HK-2 (cell line): ENCODE measurements around the gene CHCHD5.
"Not testable (repeated sequence)": the region's sequence is repeated elsewhere in the genome, so short reads cannot be mapped to it uniquely, and the experiment has no call there.

Experiments used
- DNase-seq: peaks from one replicate; pipeline ENCODE4 v3.0.0-alpha.2; 2018; ENCODE audit not compliant: unreplicated experiment

CHCHD5 gene

GRCh38 chr2:112584134-112584890, at the start of gene CHCHD5:
Gene CHCHD5, plus strand, starts transcription at chr2:112584609. Its CDS starts 39 bp downstream, at chr2:112584648.
- peak; percentile 94 for DNase-seq

- no peak for DNase-seq
Observed at GRCh38 chr2:112534826-112535225, 49.6 kb upstream of the CHCHD5 start.

DNA sequence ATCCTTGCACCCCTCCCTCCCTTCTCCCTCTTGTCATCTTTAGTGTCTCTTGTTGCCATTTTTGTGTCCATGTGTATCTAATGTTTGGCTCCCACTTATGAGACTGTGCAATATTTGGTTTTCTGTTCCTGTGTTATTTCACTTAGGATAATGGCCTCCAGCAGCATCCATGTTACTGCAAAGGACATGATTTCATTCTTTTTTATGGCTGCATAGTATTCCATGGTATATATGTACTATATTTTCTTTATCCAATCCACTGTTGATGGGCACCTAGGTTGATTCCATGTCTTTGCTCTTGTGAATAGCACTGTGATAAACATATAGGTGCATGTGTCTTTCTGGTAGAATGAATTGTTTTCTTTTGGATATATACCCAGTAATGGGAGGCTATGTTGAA, 47.7 kb upstream of the CHCHD5 start:
- not testable (repeated sequence) for DNase-seq

- no peak for DNase-seq
Observed at GRCh38 chr2:112539306-112539705, 45.1 kb upstream of the CHCHD5 start.

- DNase-seq, result no peak
Observed at GRCh38 chr2:112540906-112541305, 43.5 kb upstream of the CHCHD5 start.

- DNase-seq, result peak; percentile 77
Observed at GRCh38 chr2:112541315-112542122, 42.9 kb upstream of the CHCHD5 start.

- DNase-seq, result peak; percentile 86
Observed at GRCh38 chr2:112542123-112542983, 42.1 kb upstream of the CHCHD5 start, which contains the start of gene POLR1B. Gene POLR1B, plus strand, starts transcription at chr2:112542465. Its CDS starts 30 bp downstream, at chr2:112542495.

DNA sequence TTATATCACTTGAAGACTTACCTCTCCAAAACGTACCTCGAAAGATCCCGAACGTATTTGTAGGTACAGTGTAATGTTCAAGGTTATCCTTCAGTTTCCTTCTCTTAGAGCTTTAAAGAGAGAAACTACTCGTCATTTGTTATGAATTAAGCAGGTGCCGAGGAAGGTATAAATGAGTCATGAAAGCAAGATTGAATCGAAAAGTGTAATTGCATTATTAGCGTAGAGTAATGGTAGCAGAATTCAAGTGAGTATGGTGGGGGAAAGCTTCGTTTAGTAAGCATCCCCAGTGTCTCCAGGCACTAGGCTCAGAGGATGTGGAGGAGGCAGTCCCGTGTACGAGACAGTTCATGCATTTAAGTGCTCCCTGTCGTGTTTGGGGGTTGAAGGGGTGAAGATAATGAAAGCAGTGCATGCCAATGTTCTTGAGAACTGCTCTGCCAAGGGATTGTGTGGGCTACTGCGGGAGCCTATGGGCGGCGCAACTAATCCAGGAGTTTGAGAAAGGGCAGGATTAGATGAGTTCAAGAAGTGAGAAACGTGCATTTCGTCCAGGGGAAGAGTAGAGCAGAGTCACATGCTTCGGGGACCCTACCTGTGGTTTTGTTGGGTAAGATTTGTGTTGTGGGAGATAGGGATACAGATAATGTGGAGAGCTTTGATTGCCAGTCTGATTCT, 41.3 kb upstream of the CHCHD5 start:
- DNase-seq, result peak; percentile 40

GRCh38 chr2:112547333-112547732, 37.1 kb upstream of the CHCHD5 start:
- DNase-seq, result peak; percentile 50

GRCh38 chr2:112548980-112549379, 35.4 kb upstream of the CHCHD5 start:
- DNase-seq, result no peak

DNA sequence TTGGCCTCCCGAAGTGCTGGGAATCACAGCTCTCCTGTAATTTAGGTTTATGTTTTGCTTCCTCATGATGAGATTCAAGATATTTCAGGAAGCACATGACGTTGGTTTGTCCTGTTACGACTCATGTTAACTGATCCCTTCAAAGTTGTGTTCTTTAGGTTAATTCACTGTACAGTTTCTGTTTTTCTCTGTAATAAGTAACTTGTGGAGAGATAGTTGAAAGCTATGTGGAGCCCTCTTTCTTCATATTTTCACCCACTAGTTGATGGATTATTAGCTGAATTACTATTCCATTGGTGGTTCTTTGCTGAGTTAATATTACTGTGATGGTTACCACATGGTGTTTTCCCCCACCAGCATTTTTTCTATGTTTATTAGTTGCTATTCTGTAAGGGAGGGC, 18.3 kb upstream of the CHCHD5 start:
- no peak for DNase-seq

- not testable (repeated sequence) for DNase-seq
Observed at GRCh38 chr2:112566508-112566907, 17.9 kb upstream of the CHCHD5 start.

DNA sequence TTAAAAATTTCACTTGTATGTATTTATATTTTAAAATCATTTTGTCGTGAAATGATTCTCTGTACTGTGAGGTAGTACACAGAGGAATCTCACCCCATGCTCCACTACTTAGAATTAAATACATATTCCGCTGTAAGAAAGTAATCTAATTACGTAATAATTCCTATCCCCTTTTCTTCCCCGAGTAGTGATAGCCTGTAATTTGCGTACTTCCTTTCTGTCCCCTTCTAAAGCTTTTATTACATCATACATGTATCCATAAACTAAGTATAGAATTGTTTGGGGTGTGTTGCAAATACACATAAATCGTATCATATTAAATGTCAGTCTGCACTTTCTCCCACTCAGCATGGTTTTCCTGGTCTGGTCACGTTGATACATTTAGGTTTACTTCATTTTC, 12.4 kb upstream of the CHCHD5 start:
- no peak for DNase-seq

DNA sequence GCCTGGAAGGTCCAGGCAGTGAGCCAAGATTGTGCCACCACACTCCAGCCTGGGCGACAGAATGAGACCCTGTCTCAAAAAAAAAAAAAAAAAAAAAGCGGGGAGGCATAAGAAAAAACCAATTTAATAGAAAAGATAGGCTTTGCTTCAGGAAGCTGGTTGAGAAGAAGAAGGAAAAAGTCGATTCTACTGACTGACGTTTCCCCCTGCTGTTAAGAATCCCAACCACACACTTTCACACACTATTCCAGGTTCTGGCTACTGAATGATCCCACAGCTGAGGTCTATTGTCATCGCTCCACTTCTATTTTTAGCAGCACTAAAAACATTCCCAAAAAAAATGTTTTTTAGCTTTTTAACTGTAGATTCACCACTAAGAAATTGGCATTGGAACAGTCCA, 6.7 kb upstream of the CHCHD5 start:
- DNase-seq, result no peak

DNA sequence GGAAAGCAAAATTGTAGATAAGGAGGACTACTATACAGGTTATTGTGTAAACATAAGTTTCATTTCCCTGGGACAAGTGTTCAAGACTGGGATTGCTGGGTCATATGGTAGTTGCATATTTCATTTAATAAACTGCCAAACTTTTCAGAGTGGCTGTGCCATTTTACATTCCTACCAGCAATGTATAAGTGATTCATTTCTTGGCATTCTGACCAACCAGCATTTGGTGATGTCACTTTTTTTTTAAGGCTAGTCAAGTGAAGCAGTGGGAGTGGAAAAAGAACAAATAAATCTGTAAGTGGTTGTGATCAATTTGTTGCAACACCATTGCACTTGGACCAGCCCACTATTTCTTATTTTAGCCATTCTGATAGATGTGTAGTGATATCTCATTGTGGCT, 5.2 kb upstream of the CHCHD5 start:
- no peak for DNase-seq

- no peak for DNase-seq
Observed at GRCh38 chr2:112580084-112580483, 4.3 kb upstream of the CHCHD5 start.

- DNase-seq, result peak; percentile 16
Observed at GRCh38 chr2:112582314-112582746, 2.1 kb upstream of the CHCHD5 start.

GRCh38 chr2:112583497-112584133, 794 bp upstream of the CHCHD5 start:
- no peak for DNase-seq

GRCh38 chr2:112584891-112585250, 462 bp downstream of the CHCHD5 start:
- DNase-seq, result no peak

DNA sequence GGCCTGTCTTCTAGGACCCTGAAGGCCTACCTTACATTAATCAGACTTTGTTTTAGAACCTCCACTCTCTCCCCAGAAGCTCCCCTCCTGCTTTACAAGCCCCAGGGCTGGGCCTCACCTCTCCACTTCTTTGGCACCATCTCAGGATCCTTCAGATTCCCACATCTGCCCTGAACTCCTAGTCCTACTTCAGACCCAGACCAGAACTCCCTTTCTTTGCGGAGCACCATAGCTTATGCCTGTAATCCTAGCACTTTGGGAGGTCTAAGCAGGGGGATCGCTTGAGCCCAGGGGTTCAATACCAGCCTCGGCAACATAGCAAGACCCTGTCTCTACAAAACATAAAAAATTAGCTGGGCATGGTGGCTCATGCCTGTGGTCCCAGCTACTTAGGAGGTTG, 991 bp downstream of the CHCHD5 start:
- no peak for DNase-seq

DNA sequence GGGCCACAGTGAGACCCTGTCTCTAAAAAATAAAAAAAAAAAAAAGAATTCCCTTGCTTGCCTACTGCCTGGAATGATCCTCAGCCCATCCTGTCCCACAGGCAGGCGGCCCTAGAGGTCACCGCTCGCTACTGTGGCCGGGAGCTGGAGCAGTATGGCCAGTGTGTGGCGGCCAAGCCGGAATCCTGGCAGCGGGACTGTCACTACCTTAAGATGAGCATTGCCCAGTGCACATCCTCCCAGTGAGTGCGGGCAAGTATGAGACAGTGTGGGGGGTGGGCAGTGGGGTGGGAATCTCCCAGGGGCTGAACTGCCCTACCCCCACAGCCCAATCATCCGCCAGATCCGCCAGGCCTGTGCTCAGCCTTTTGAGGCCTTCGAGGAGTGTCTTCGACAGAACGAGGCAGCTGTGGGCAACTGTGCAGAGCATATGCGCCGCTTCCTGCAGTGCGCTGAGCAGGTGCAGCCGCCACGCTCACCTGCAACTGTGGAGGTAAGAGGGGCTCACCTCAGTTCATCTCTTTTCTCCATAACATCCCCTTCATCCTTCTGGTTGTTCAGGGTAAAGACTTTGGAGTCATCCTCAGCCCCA, 1.6 kb downstream of the CHCHD5 start:
- no peak for DNase-seq
